Activated CD4-positive, alpha-beta memory T cell treated with anti-CD3 and anti-CD28 coated beads, Interleukin-2, amount 10 ng/mL, durations not matched to agents 7 days and 5 days (primary cell): ENCODE measurements around the gene DISP2. TPM values are rescaled to one million over a fixed set of nuclear protein-coding genes. Genes with fewer than 3 reads are reported as not detected.

Experiments
- CTCF ChIA-PET: fragments of 350-600 bp; sonication (Branson Sonifier 250); formaldehyde crosslinking; loops from one replicate; lab custom pipeline; 2021; ENCODE audit warnings: antibody characterized with exemption, inconsistent platforms; lab: Charles Lee
- POLR2A ChIA-PET: fragments of 350-600 bp; sonication (Branson Sonifier 250); formaldehyde crosslinking; loops from one replicate; lab custom pipeline; 2021; ENCODE audit warnings: antibody characterized with exemption; lab: Charles Lee
- DNase-seq: peaks from one replicate; pipeline ENCODE4 v3.0.0-alpha.2; 2020
- H3K27ac Mint-ChIP-seq: one replicate; pipeline ENCODE4 v1.8.0; 2021; ENCODE audit warnings: mild to moderate bottlenecking, mixed read lengths
- H3K27me3 Mint-ChIP-seq: one replicate; pipeline ENCODE4 v1.8.0; 2021; ENCODE audit warnings: mixed read lengths
- H3K36me3 Mint-ChIP-seq: one replicate; pipeline ENCODE4 v1.8.0; 2021; ENCODE audit warnings: low read depth, mixed read lengths
- H3K4me1 Mint-ChIP-seq: one replicate; pipeline ENCODE4 v1.8.0; 2021; ENCODE audit warnings: mixed read lengths
- H3K4me3 Mint-ChIP-seq: one replicate; pipeline ENCODE4 v1.8.0; 2021; ENCODE audit warnings: mild to moderate bottlenecking, mixed read lengths
- H3K9me3 Mint-ChIP-seq: one replicate; pipeline ENCODE4 v1.8.0; 2021; ENCODE audit warnings: mixed read lengths
- total RNA-seq, 2 experiments: library from RNA; stranded (reverse); gene quantifications; one replicate each; pipeline ENCODE4 v1.2.3, GENCODE V29; 2021

DISP2 gene
- total RNA-seq, 2 experiments from 2014 or later, result 0.03 to 0.18 TPM

GRCh38 chr15:40424483-40425115 is 66.6 kb downstream of the DISP2 start:
- no peaks in the 10 kb centered on the region for H3K36me3 Mint-ChIP-seq
- DNase-seq, result no peak
- peaks cover 6% of the 10 kb centered on the region for H3K27me3 Mint-ChIP-seq
- CTCF ChIA-PET, result interaction anchor here (0.6 to 7.4 kb wide), 3 partner anchors 84 to 149 kb away, joined by 3 to 143 read pairs (median 11); partner anchors contain the start of gene CCDC9B
- no peak overlapping the region for H3K27ac Mint-ChIP-seq
- POLR2A ChIA-PET, result interaction anchor here (0.9 to 1.5 kb wide), 3 partner anchors 14 to 19 kb away, joined by 3 read pairs; partner anchors contain the start of gene IVD
- H3K4me1 Mint-ChIP-seq, result peaks cover 2% of the 10 kb centered on the region
- H3K9me3 Mint-ChIP-seq, result no peaks in the 10 kb centered on the region
- no peak overlapping the region for H3K4me3 Mint-ChIP-seq

GRCh38 chr15:40425681-40426080 is 67.7 kb downstream of the DISP2 start:
- ChIA-PET POLR2A (interaction anchor here (0.7 to 1.3 kb wide), 3 partner anchors 11 to 43 kb away, joined by 3 read pairs; partner anchors contain the start of gene KNSTRN), CTCF (interaction anchor here (7.4 kb wide), 1 partner anchor 85 kb away, joined by 143 read pairs; the partner anchor contains the start of gene CCDC9B)
- Mint-ChIP-seq H3K4me1 (peaks cover 2% of the 10 kb centered on the region), H3K27ac (no peak overlapping the region), H3K27me3 (peaks cover 8% of the 10 kb centered on the region), H3K9me3 (no peaks in the 10 kb centered on the region), H3K36me3 (no peaks in the 10 kb centered on the region), H3K4me3 (no peak overlapping the region)
- no peak for DNase-seq

GRCh38 chr15:40427188-40427587 is 69.2 kb downstream of the DISP2 start:
- Mint-ChIP-seq H3K36me3 (no peaks in the 10 kb centered on the region), H3K4me1 (no peaks in the 10 kb centered on the region), H3K4me3 (no peak overlapping the region), H3K27me3 (peaks cover 10% of the 10 kb centered on the region), H3K27ac (no peak overlapping the region), H3K9me3 (no peaks in the 10 kb centered on the region)
- DNase-seq, result no peak
- CTCF ChIA-PET, result interaction anchor here (7.4 kb wide), 1 partner anchor 87 kb away, joined by 143 read pairs; the partner anchor contains the start of gene CCDC9B
- POLR2A ChIA-PET, result no interaction called here

GRCh38 chr15:40428185-40428584 is 70.2 kb downstream of the DISP2 start:
- Mint-ChIP-seq H3K9me3 (no peaks in the 10 kb centered on the region), H3K36me3 (no peaks in the 10 kb centered on the region), H3K4me3 (no peak overlapping the region), H3K27me3 (peaks cover 14% of the 10 kb centered on the region), H3K27ac (no peak overlapping the region), H3K4me1 (no peaks in the 10 kb centered on the region)
- no peak for DNase-seq
- ChIA-PET CTCF (no interaction called here), POLR2A (no interaction called here)

Other genes with a start within 250 kb of the DISP2 start
- 10 to 100 TPM; 25.7 to 30.2 TPM for gene BMF, start 249.3 kb upstream of the DISP2 start, total RNA-seq
- gene BUB1B, start 197.2 kb upstream of the DISP2 start, total RNA-seq, result 10 to 100 TPM; 73.2 to 73.8 TPM
- under 1 TPM; 0.20 to 0.65 TPM for gene PAK6, start 119.2 kb upstream of the DISP2 start, total RNA-seq
- gene ANKRD63, start 75.2 kb upstream of the DISP2 start, total RNA-seq, result not detected
- 100 to 1,000 TPM; 140 TPM for gene PLCB2, start 50.3 kb upstream of the DISP2 start, total RNA-seq
- gene INAFM2, start 34.5 kb upstream of the DISP2 start, total RNA-seq, result 1 to 10 TPM; 8.7 to 8.9 TPM
- gene CCDC9B, start 17.3 kb upstream of the DISP2 start, total RNA-seq, result 1 to 10 TPM; 2.0 to 2.6 TPM
- not detected for gene PHGR1, start 7.2 kb upstream of the DISP2 start, total RNA-seq
- 10 to 100 TPM; 54.2 to 54.3 TPM for gene KNSTRN, start 24.5 kb downstream of the DISP2 start, total RNA-seq
- gene IVD, start 47.6 kb downstream of the DISP2 start, total RNA-seq, result 10 to 100 TPM; 38.1 to 38.4 TPM
- gene BAHD1, start 82.7 kb downstream of the DISP2 start, total RNA-seq, result 10 to 100 TPM; 26.0 to 27.0 TPM
- 10 to 100 TPM; 13.9 to 15.9 TPM for gene CHST14, start 112.8 kb downstream of the DISP2 start, total RNA-seq
- gene CCDC32, start 206.8 kb downstream of the DISP2 start, total RNA-seq, result 10 to 100 TPM; 33.2 to 33.7 TPM
- gene RPUSD2, start 211.1 kb downstream of the DISP2 start, total RNA-seq, result 10 to 100 TPM; 11.1 to 11.9 TPM
- 10 to 100 TPM; 54.2 to 54.7 TPM for gene KNL1, start 236.0 kb downstream of the DISP2 start, total RNA-seq